B cell (primary cell): Measurements from ENCODE around the gene CEACAM19. TPM values are rescaled to one million over a fixed set of nuclear protein-coding genes. Genes with fewer than 3 reads are reported as not detected.

Source experiments
- ATAC-seq: fragments of 200-7000 bp; cut with Tn5 transposase; one replicate; pipeline ENCODE4 v1.10.0; 2021; ENCODE audit warnings: low read depth, mild to moderate bottlenecking, moderate number of reproducible peaks, moderate library complexity
- CTCF ChIA-PET: fragments of 350-600 bp; sonication (Branson Sonifier 250); formaldehyde crosslinking; loops from one replicate; lab custom pipeline; 2021; ENCODE audit warnings: antibody characterized with exemption, inconsistent platforms; lab: Charles Lee
- POLR2A ChIA-PET: fragments of 350-600 bp; sonication (Branson Sonifier 250); formaldehyde crosslinking; loops from one replicate; lab custom pipeline; 2021; ENCODE audit warnings: antibody characterized with exemption; lab: Charles Lee
- DNase-seq: peaks from one replicate; pipeline ENCODE4 v3.0.0; 2013
- H2AFZ ChIP-seq: 2 replicates; pipeline ENCODE4 v1.6.1; 2012; ENCODE audit warnings: mild to moderate bottlenecking, low read depth, low read length; ENCODE audit not compliant: insufficient read depth, poor library complexity, severe bottlenecking
- H3K27ac ChIP-seq, 2 donors: 1 replicate in 1 of 2; 2 replicates in 1 of 2; pipeline ENCODE4 v1.5.1; 2012 to 2013; ENCODE audit warnings: low read length in 2 of 2, mild to moderate bottlenecking in 2 of 2, moderate library complexity in 1 of 2
- H3K27me3 ChIP-seq, 4 experiments: fragments of 200-600 bp in 1 of 4; sonication (generic) in 1 of 4; replicated peaks in 1 of 4; 1 replicate in 2 of 4; 2 replicates in 2 of 4; pipeline versions ENCODE4 v1.6.1 to v1.7.0; 2013 to 2016; ENCODE audit warnings: low read length in 3 of 4, mild to moderate bottlenecking in 2 of 4, mixed read lengths in 1 of 4, moderate library complexity in 1 of 4; ENCODE audit not compliant: insufficient read depth in 4 of 4, control insufficient read depth in 3 of 4; ENCODE audit errors: control extremely low read depth in 1 of 4
- H3K36me3 ChIP-seq, 2 experiments: replicated peaks in 1 of 2; 1 replicate in 1 of 2; 2 replicates in 1 of 2; pipeline versions ENCODE4 v1.6.1 to v1.7.1; 2013; ENCODE audit warnings: low read length in 1 of 2; ENCODE audit not compliant: insufficient read depth in 2 of 2, control insufficient read depth in 1 of 2; ENCODE audit errors: control extremely low read depth in 1 of 2, extremely low read depth in 1 of 2
- H3K4me1 ChIP-seq, 2 donors: fragments of 200-600 bp in 1 of 2; sonication (generic) in 1 of 2; 1 replicate in 1 of 2; 2 replicates in 1 of 2; pipeline versions ENCODE4 v1.5.1 to v1.6.1; 2013 to 2017; ENCODE audit warnings: low read length in 2 of 2; ENCODE audit not compliant: control insufficient read depth in 2 of 2, insufficient read depth in 2 of 2
- H3K4me2 ChIP-seq: replicated peaks from 2 replicates; pipeline ENCODE3; 2012; ENCODE audit warnings: mild to moderate bottlenecking, low read depth, low read length; ENCODE audit not compliant: poor library complexity, severe bottlenecking
- H3K4me3 ChIP-seq, 5 experiments: fragments of 200-600 bp in 1 of 5; sonication (generic) in 1 of 5; 1 replicate in 3 of 5; 2 replicates in 2 of 5; pipeline versions ENCODE4 v1.5.1 to v1.7.0; 2011 to 2016; ENCODE audit warnings: low read length in 4 of 5, mild to moderate bottlenecking in 4 of 5, low read depth in 2 of 5, control low read depth in 1 of 5, moderate library complexity in 1 of 5; ENCODE audit not compliant: insufficient read depth in 1 of 5; ENCODE audit errors: control extremely low read depth in 1 of 5, extremely low read depth in 1 of 5
- H3K79me2 ChIP-seq: fragments of 200-600 bp; sonication (generic); one replicate; pipeline ENCODE4 v1.6.0; 2016; ENCODE audit warnings: low read length; ENCODE audit not compliant: control insufficient read depth, insufficient read depth
- H3K9ac ChIP-seq: fragments of 200-600 bp; sonication (generic); 2 replicates; pipeline ENCODE4 v1.6.1; 2017; ENCODE audit warnings: mild to moderate bottlenecking, low read length, moderate library complexity
- H3K9me3 ChIP-seq, 3 donors: one replicate each; pipeline versions ENCODE4 v1.6.1 to v1.7.1; 2013; ENCODE audit warnings: low read length in 2 of 3; ENCODE audit not compliant: control insufficient read depth in 2 of 3, insufficient read depth in 1 of 3; ENCODE audit errors: control extremely low read depth in 1 of 3
- H4K20me1 ChIP-seq: 2 replicates; pipeline ENCODE4 v1.6.0; 2012; ENCODE audit warnings: mild to moderate bottlenecking, low read length; ENCODE audit not compliant: insufficient read depth, control insufficient read depth, poor library complexity, severe bottlenecking
- H3K27ac Mint-ChIP-seq: one replicate; pipeline ENCODE4 v1.8.0; 2021; ENCODE audit warnings: mixed read lengths
- H3K27me3 Mint-ChIP-seq: one replicate; pipeline ENCODE4 v1.8.0; 2021; ENCODE audit warnings: mixed read lengths
- H3K4me1 Mint-ChIP-seq: one replicate; pipeline ENCODE4 v1.8.0; 2021; ENCODE audit warnings: mixed read lengths
- H3K4me3 Mint-ChIP-seq: one replicate; pipeline ENCODE4 v1.8.0; 2021; ENCODE audit warnings: mixed read lengths
- H3K9me3 Mint-ChIP-seq: one replicate; pipeline ENCODE4 v1.8.0; 2022; ENCODE audit warnings: mixed read lengths; ENCODE audit not compliant: insufficient read depth
- CTCF ChIP-seq: fragments of 200-600 bp; IDR thresholded peaks from one replicate; pipeline ENCODE4 v1.8.0; 2022; ENCODE audit warnings: antibody characterized with exemption, mild to moderate bottlenecking
- WGBS: methylation state at CpG from one replicate; pipeline ENCODE4 v1.1.5; 2013; ENCODE audit warnings: missing lambda C conversion rate; ENCODE audit not compliant: insufficient coverage; 5-methylcytosine and 5-hydroxymethylcytosine counted together
- intact Hi-C: fragments of 100-400 bp; cut with micrococcal nuclease; formaldehyde crosslinking; loops from one replicate; pipeline ENCODE4 v1.10.0; 2022
- polyA plus RNA-seq: library from polyadenylated mRNA; depleted of rRNA; stranded (reverse); fragments of >200 nt; gene quantifications from 2 replicates; pipeline ENCODE4 v1.2.3, GENCODE V29; 2012
- total RNA-seq, 2 donors: library from RNA; stranded (reverse); fragments of 120-200 nt in 1 of 2; gene quantifications; 1 replicate in 1 of 2; 2 replicates in 1 of 2; pipeline versions ENCODE4 v1.2.3 to v1.2.4, GENCODE V29; 2013 to 2022

The CEACAM19 gene
- total and polyA plus RNA-seq, 2 donors (not counting 1 experiment from before 2014, with no cell fraction given), result not detected

- H3K27me3 ChIP-seq, result peaks cover 0 to 13% (median 4%) of the 10 kb centered on the region in 4 experiments
- H3K4me1 Mint-ChIP-seq, result peaks cover 3% of the 10 kb centered on the region
- CTCF ChIA-PET, result no interaction called here
Measured at GRCh38 chr19:44697670-44698034, 26.4 kb downstream of the CEACAM19 start.

More at GRCh38 chr19:44697670-44698034, 26.4 kb downstream of the CEACAM19 start:
- no peak for DNase-seq
- Histone ChIP-seq H3K4me1 (peaks cover 1 to 2% of the 10 kb centered on the region in 2 donors), H3K79me2 (no peaks in the 10 kb centered on the region), H3K9ac (no peak overlapping the region), H4K20me1 (no peaks in the 10 kb centered on the region), H3K27ac (no peak overlapping the region), H3K36me3 (no peaks in the 10 kb centered on the region), H2AFZ (no peak overlapping the region), H3K4me3 (no peak overlapping the region), H3K4me2 (no peak overlapping the region), H3K9me3 (no peaks in the 10 kb centered on the region)
- TF ChIP-seq CTCF, result no peak
- no peak overlapping the region for H3K27ac Mint-ChIP-seq
- intact Hi-C loops, result no loop called here
- H3K9me3 Mint-ChIP-seq, result no peaks in the 10 kb centered on the region
- no peak for ATAC-seq
- WGBS, result 78% methylated on average over 4 of the region's 4 CpGs
- POLR2A ChIA-PET, result no interaction called here
- H3K27me3 Mint-ChIP-seq, result peaks cover 25% of the 10 kb centered on the region
- H3K4me3 Mint-ChIP-seq, result no peak overlapping the region
